ENCODE data around the gene NUDT8.

DNA sequence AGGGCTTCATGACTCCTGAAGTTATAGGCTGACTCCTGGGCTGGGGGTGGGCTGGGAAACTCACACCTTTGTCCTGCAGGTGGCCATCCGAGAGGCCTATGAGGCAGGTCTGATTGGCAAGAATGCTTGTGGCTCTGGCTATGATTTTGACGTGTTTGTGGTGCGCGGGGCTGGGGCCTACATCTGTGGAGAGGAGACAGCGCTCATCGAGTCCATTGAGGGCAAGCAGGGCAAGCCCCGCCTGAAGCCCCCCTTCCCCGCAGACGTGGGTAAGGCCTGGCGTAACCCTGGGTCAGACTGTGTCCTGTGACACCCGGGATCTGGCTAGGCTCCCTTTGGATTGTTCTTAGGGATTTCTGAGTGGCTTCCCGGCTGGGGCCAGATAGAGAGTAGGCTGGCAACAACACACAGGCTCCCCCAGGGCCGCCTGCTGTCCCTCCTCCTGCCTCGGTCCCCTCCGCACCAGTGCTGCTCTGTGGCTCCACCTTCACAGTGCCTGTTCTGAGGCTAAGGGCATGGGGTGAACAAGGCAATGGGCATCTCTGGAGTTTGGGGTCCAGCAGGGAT, 19.4 kb downstream of the NUDT8 start:
- no peak for TF ChIP-seq FOXK2 (IDR thresholded peaks at IDR 0.05)
- no peak for TF ChIP-seq SUZ12 (IDR thresholded peaks at IDR 0.05)
- TF ChIP-seq, protein P1, sequence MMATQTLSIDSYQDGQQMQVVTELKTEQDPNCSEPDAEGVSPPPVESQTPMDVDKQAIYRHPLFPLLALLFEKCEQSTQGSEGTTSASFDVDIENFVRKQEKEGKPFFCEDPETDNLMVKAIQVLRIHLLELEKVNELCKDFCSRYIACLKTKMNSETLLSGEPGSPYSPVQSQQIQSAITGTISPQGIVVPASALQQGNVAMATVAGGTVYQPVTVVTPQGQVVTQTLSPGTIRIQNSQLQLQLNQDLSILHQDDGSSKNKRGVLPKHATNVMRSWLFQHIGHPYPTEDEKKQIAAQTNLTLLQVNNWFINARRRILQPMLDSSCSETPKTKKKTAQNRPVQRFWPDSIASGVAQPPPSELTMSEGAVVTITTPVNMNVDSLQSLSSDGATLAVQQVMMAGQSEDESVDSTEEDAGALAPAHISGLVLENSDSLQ (IDR thresholded peaks at IDR 0.05): no peak
